ENCODE measurements around the gene PCTP. TPM values are rescaled to one million over a fixed set of nuclear protein-coding genes. Genes with fewer than 3 reads are reported as not detected.

PCTP gene
- total and polyA plus RNA-seq, 2 experiments from 2014 or later, result 23.4 to 28.5 TPM

DNA sequence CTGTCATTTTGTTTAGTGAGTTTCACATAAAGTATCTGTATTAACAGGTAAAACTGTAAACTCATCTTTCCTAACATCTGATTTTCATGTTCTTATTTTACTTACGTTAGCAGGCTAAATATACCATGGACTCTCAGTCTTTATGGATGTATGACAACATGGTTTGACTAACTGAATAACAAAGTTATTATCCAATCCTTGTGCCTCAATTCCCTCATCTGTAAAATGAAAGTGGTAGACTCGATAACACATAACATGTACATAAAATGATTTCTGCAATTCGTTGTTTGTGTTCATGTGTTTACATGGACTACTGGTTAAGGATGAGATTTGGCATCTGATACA is 9.5 kb upstream of the PCTP start:
- TF ChIP-seq CTCF (IDR thresholded peaks at IDR 0.05; ENCODE audit: low read depth, low read length), result no peak
- no peak for DNase-seq (ENCODE audit: low read depth in 1 of 2, low spot score in 1 of 2)
- H3K9me3 ChIP-seq (ENCODE audit: low read depth), result no peaks in the 10 kb centered on the region

GRCh38 chr17:55742272-55743102 is 8.4 kb upstream of the PCTP start:
- H3K4me3 ChIP-seq, result no peak overlapping the region
- H3K4me1 ChIP-seq (ENCODE audit: low read depth), result no peaks in the 10 kb centered on the region
- no peak overlapping the region for H3K27ac ChIP-seq

More for the DNA sequence above, 9.5 kb upstream of the PCTP start:
- Histone ChIP-seq H3K27me3 (no peaks in the 10 kb centered on the region), H3K36me3 (no peaks in the 10 kb centered on the region), H3K4me3 (no peak overlapping the region), H3K27ac (no peak overlapping the region), H3K4me1 (ENCODE audit: low read depth) (no peaks in the 10 kb centered on the region)

DNA sequence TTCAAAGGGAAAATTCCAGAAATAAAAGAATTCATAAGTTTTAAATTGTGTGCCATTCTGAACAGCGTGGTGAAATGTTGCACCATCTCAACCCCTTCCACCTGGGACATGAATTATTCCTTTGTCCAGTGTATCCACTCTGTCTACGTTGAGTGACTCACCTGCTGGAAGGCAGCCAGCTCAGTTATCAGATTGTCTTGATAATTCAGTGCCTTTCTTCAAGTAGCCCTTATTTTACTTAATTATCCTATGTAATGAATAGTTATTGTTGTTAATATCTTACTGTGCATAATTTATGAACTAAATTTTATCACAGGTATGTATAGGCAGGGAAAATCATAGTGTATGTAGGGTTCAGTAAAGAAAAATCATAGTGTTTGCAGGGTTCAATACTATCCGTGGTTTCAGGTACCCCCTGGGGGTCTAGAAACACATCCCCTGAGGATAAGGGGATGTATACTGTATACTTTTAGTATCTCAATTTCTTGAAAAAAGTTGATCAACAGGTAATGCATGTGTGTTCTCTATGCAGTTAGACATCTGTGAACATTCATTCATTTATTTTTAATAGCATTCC is 7.7 kb upstream of the PCTP start:
- H3K27ac ChIP-seq, result no peak overlapping the region
- H3K9me3 ChIP-seq (ENCODE audit: low read depth), result no peaks in the 10 kb centered on the region
- no peaks in the 10 kb centered on the region for H3K36me3 ChIP-seq
- no peak for DNase-seq (ENCODE audit: low read depth in 1 of 2, low spot score in 1 of 2)
- TF ChIP-seq CTCF (IDR thresholded peaks at IDR 0.05; ENCODE audit: low read depth, low read length), result no peak
- H3K4me1 ChIP-seq (ENCODE audit: low read depth), result no peaks in the 10 kb centered on the region
- H3K27me3 ChIP-seq, result no peaks in the 10 kb centered on the region
- H3K4me3 ChIP-seq, result no peak overlapping the region

More at GRCh38 chr17:55742272-55743102, 8.4 kb upstream of the PCTP start:
- Histone ChIP-seq H3K9me3 (ENCODE audit: low read depth) (no peaks in the 10 kb centered on the region), H3K27me3 (no peaks in the 10 kb centered on the region), H3K36me3 (no peaks in the 10 kb centered on the region)
- no peak for DNase-seq (ENCODE audit: low read depth in 1 of 2, low spot score in 1 of 2)
- TF ChIP-seq CTCF (IDR thresholded peaks at IDR 0.05; ENCODE audit: low read depth, low read length), result no peak

DNA sequence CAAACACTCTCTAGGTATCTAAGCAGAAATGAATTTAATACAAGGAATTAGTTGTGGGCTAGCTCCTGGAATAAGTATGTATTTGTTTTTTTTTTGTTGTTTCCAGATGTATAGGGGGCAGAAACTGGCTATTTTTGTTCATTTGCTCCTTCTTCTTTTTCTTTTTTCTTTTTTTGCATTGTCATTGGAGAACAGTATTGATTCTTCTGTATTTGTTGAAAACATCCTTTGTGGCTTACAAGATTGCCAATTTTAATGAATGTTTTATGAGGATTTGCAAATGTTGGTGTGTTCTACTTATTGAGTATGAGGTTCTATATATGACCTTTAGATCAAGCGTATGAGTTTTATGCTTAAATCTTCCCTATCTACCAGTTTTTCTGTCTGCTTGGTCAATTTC is 5.6 kb upstream of the PCTP start:
- Histone ChIP-seq H3K27me3 (no peaks in the 10 kb centered on the region), H3K4me1 (ENCODE audit: low read depth) (no peaks in the 10 kb centered on the region), H3K4me3 (no peak overlapping the region), H3K27ac (no peak overlapping the region), H3K36me3 (no peaks in the 10 kb centered on the region), H3K9me3 (ENCODE audit: low read depth) (no peaks in the 10 kb centered on the region)
- no peak for DNase-seq (ENCODE audit: low read depth in 1 of 2, low spot score in 1 of 2)
- TF ChIP-seq CTCF (IDR thresholded peaks at IDR 0.05; ENCODE audit: low read depth, low read length), result no peak

DNA sequence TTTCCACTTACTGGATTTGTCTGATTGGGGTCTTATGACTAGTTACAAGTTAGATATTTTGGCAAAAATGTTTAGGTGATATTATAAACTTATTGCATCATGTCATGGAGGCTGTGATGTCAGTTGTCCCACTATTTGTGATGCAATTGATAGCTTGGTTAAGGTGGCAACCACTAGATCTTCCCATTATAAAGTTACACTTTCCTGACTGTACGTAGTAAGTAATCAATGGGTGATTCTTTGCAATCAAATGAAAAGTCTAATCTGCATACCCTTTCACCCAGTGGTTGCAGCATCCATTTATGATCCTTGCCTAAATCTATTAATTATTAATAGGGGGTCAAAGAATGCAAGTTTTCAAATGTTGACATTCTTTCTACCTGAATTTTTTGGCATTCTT is 4.4 kb upstream of the PCTP start:
- H3K36me3 ChIP-seq, result no peaks in the 10 kb centered on the region
- no peaks in the 10 kb centered on the region for H3K9me3 ChIP-seq (ENCODE audit: low read depth)
- no peak overlapping the region for H3K27ac ChIP-seq
- no peaks in the 10 kb centered on the region for H3K27me3 ChIP-seq
- no peaks in the 10 kb centered on the region for H3K4me1 ChIP-seq (ENCODE audit: low read depth)
- H3K4me3 ChIP-seq, result no peak overlapping the region
- no peak for DNase-seq (ENCODE audit: low read depth in 1 of 2, low spot score in 1 of 2)
- no peak for TF ChIP-seq CTCF (IDR thresholded peaks at IDR 0.05; ENCODE audit: low read depth, low read length)
